Mammary epithelial cell (primary cell): ENCODE data around the gene MIB2.

Source experiments
- CTCF ChIP-seq, 2 donors: IDR thresholded peaks in 1 of 2; conservative IDR thresholded peaks in 1 of 2; 2 replicates each; pipeline ENCODE4 v1.5.1; 2011 to 2012; ENCODE audit warnings: inconsistent platforms in 2 of 2, low read length in 2 of 2, mild to moderate bottlenecking in 2 of 2, control low read depth in 1 of 2, low read depth in 1 of 2; ENCODE audit not compliant: insufficient read depth in 1 of 2; ENCODE audit errors: extremely low read depth in 1 of 2
- EZH2 ChIP-seq: IDR thresholded peaks from 2 replicates; pipeline ENCODE4 v1.6.1; 2012; ENCODE audit warnings: low read length, inconsistent platforms, borderline replicate concordance

GRCh38 chr1:1620433-1621139 is 5.3 kb downstream of the MIB2 start:
- no peak for TF ChIP-seq EZH2
- no peak for TF ChIP-seq CTCF (conservative IDR thresholded peaks at IDR 0.05 in 1 of 2, IDR thresholded peaks at IDR 0.05 in 1 of 2; ENCODE audit: extremely low read depth in 1 of 2, insufficient read depth in 1 of 2, low read depth in 1 of 2, low read length in 2 of 2)
